SK-N-MC (cell line): ENCODE results near the gene VANGL2.

ENCODE experiments used
- EZH2 ChIP-seq: fragments of 200-600 bp; sonication (generic); IDR thresholded peaks from one replicate; pipeline ENCODE4 v1.6.1; 2017; ENCODE audit warnings: antibody characterized with exemption
- FOXP2 ChIP-seq: optimal IDR thresholded peaks from 2 replicates; pipeline ENCODE3; 2011; ENCODE audit warnings: mild to moderate bottlenecking, moderate library complexity; ENCODE audit not compliant: insufficient read depth; ENCODE audit errors: extremely low read length, control extremely low read depth
- POLR2AphosphoS5 ChIP-seq: IDR thresholded peaks from 2 replicates; pipeline ENCODE4 v1.6.1; 2012; ENCODE audit warnings: mild to moderate bottlenecking, low read depth, low read length, borderline replicate concordance

DNA sequence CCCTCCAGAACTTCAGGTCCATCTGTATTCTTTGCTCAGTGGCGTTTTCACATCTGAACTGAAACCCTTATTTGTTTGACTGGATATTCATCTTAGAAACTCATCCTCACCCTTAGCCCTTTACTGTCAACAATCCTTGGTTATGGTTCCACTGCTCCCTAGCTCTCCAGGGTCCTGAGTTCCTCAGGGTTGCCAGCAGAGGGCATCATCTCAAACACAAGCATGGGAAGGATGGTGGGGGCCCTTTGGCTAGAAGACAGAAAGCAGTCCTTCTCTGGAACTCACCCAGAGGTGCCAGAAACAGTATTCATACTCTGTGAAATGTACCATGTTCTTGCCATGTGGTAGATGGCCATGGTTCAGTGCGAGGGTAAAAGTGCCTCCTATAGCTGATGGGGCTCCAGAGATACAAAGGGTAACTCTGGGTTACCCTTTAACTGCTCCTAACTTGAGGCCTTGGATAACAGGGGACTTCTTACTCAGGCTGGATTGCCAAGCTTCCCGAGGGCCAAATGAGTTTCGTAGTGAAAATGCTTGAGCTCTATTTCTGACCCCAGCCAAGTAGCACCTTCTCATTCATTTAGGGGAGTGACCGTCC, 45.9 kb upstream of the VANGL2 start:
- TF ChIP-seq EZH2 (no peak), POLR2AphosphoS5 (no peak), FOXP2 (no peak)
